Osteoblast (primary cell): ENCODE results near the gene GAS7. TPM values are rescaled to one million over a fixed set of nuclear protein-coding genes. Genes with fewer than 3 reads are reported as not detected.

Source experiments
- DNase-seq: peaks from one replicate; pipeline ENCODE4 v3.0.0; 2011; ENCODE audit warnings: low spot score, mixed read lengths; ENCODE audit not compliant: insufficient read length; ENCODE audit errors: missing footprints
- H2AFZ ChIP-seq: 2 replicates; pipeline ENCODE4 v1.6.0; 2011; ENCODE audit warnings: mild to moderate bottlenecking, low read length
- H3K27ac ChIP-seq: 2 replicates; pipeline ENCODE4 v1.5.1; 2011; ENCODE audit warnings: mild to moderate bottlenecking, low read depth, low read length, moderate library complexity
- H3K27me3 ChIP-seq: 2 replicates; pipeline ENCODE4 v1.6.0; 2012; ENCODE audit warnings: mild to moderate bottlenecking, control low read depth, inconsistent platforms, low read length, moderate library complexity; ENCODE audit not compliant: insufficient read depth
- H3K36me3 ChIP-seq: 2 replicates; pipeline ENCODE4 v1.5.1; 2011; ENCODE audit warnings: mild to moderate bottlenecking, low read length, control low read depth, moderate library complexity; ENCODE audit not compliant: insufficient read depth
- H3K4me1 ChIP-seq: 2 replicates; pipeline ENCODE4 v1.5.1; 2011; ENCODE audit warnings: mild to moderate bottlenecking, low read length, control low read depth, moderate library complexity; ENCODE audit not compliant: insufficient read depth
- H3K4me2 ChIP-seq: 2 replicates; pipeline ENCODE4 v1.6.0; 2011; ENCODE audit warnings: mild to moderate bottlenecking, low read length; ENCODE audit not compliant: insufficient read depth
- H3K4me3 ChIP-seq: fragments of 200-600 bp; sonication (generic); 3 replicates; pipeline ENCODE4 v1.5.1; 2012; ENCODE audit warnings: mild to moderate bottlenecking, low read length, inconsistent platforms; ENCODE audit not compliant: insufficient read depth
- H3K79me2 ChIP-seq: 2 replicates; pipeline ENCODE4 v1.6.0; 2012; ENCODE audit warnings: mild to moderate bottlenecking, low read length, control low read depth, inconsistent platforms; ENCODE audit not compliant: insufficient read depth
- H3K9me3 ChIP-seq: 2 replicates; pipeline ENCODE4 v1.5.1; 2011; ENCODE audit warnings: low read depth, low read length, control low read depth
- H4K20me1 ChIP-seq: 2 replicates; pipeline ENCODE4 v1.6.0; 2012; ENCODE audit warnings: mild to moderate bottlenecking, low read length, control low read depth; ENCODE audit not compliant: insufficient read depth
- CTCF ChIP-seq: IDR thresholded peaks from 2 replicates; pipeline ENCODE4 v1.5.1; 2011; ENCODE audit warnings: mild to moderate bottlenecking, low read depth, low read length, moderate library complexity; ENCODE audit errors: extremely low read depth
- total RNA-seq: library from RNA; depleted of rRNA; stranded (reverse); fragments of >200 nt; gene quantifications from 2 replicates; pipeline ENCODE4 v1.2.3, GENCODE V29; 2012

GAS7 gene
- total RNA-seq, 1 donor = 3.6 TPM

GRCh38 chr17:10069301-10069700 lies 129.1 kb downstream of the GAS7 start:
- no peaks in the 10 kb centered on the region for H3K79me2 ChIP-seq
- no peaks in the 10 kb centered on the region for H3K4me1 ChIP-seq

GRCh38 chr17:10067446-10068143 lies 130.8 kb downstream of the GAS7 start:
- Histone ChIP-seq H3K9me3 (no peaks in the 10 kb centered on the region), H3K27ac (no peak overlapping the region), H3K79me2 (no peaks in the 10 kb centered on the region), H4K20me1 (no peaks in the 10 kb centered on the region), H3K4me3 (no peak overlapping the region), H3K4me1 (no peaks in the 10 kb centered on the region), H3K4me2 (no peak overlapping the region), H3K27me3 (no peaks in the 10 kb centered on the region), H3K36me3 (no peaks in the 10 kb centered on the region), H2AFZ (no peak overlapping the region)
- TF ChIP-seq CTCF = no peak
- DNase-seq = no peak

More at GRCh38 chr17:10069301-10069700, 129.1 kb downstream of the GAS7 start:
- no peak overlapping the region for H2AFZ ChIP-seq
- no peaks in the 10 kb centered on the region for H3K36me3 ChIP-seq
- H3K27me3 ChIP-seq = no peaks in the 10 kb centered on the region
- no peak for DNase-seq
- TF ChIP-seq CTCF = no peak
- H3K27ac ChIP-seq = no peak overlapping the region
- H4K20me1 ChIP-seq = no peaks in the 10 kb centered on the region
- H3K4me3 ChIP-seq = no peak overlapping the region
- H3K4me2 ChIP-seq = no peak overlapping the region
- H3K9me3 ChIP-seq = no peaks in the 10 kb centered on the region

GRCh38 chr17:10064536-10064935 lies 133.9 kb downstream of the GAS7 start:
- Histone ChIP-seq H2AFZ (no peak overlapping the region), H3K4me1 (no peaks in the 10 kb centered on the region), H3K36me3 (no peaks in the 10 kb centered on the region), H3K9me3 (no peaks in the 10 kb centered on the region), H3K4me2 (no peak overlapping the region), H3K79me2 (no peaks in the 10 kb centered on the region), H4K20me1 (no peaks in the 10 kb centered on the region), H3K27ac (no peak overlapping the region), H3K27me3 (no peaks in the 10 kb centered on the region), H3K4me3 (no peak overlapping the region)
- no peak for TF ChIP-seq CTCF
- DNase-seq = no peak

GRCh38 chr17:10063730-10064241 lies 134.6 kb downstream of the GAS7 start:
- Histone ChIP-seq H3K36me3 (no peaks in the 10 kb centered on the region), H3K4me3 (no peak overlapping the region), H2AFZ (no peak overlapping the region), H3K27ac (no peak overlapping the region), H3K79me2 (no peaks in the 10 kb centered on the region), H3K4me1 (no peaks in the 10 kb centered on the region), H3K27me3 (no peaks in the 10 kb centered on the region), H3K4me2 (no peak overlapping the region), H4K20me1 (no peaks in the 10 kb centered on the region), H3K9me3 (no peaks in the 10 kb centered on the region)
- DNase-seq = no peak
- no peak for TF ChIP-seq CTCF
